Measurements from ENCODE around the gene CTTNBP2NL.

CTTNBP2NL gene

GRCh38 chr1:112509660-112510178, 113.7 kb downstream of the CTTNBP2NL start:
- no peaks in the 10 kb centered on the region for H3K9me3 ChIP-seq
- peaks cover 12 to 16% of the 10 kb centered on the region in 2 experiments for H3K4me1 ChIP-seq (ENCODE audit: control insufficient read depth in 1 of 2, insufficient read depth in 1 of 2, low read depth in 1 of 2, low read length in 1 of 2)
- H3K36me3 ChIP-seq: no peaks in the 10 kb centered on the region
- TF ChIP-seq, protein P1, sequence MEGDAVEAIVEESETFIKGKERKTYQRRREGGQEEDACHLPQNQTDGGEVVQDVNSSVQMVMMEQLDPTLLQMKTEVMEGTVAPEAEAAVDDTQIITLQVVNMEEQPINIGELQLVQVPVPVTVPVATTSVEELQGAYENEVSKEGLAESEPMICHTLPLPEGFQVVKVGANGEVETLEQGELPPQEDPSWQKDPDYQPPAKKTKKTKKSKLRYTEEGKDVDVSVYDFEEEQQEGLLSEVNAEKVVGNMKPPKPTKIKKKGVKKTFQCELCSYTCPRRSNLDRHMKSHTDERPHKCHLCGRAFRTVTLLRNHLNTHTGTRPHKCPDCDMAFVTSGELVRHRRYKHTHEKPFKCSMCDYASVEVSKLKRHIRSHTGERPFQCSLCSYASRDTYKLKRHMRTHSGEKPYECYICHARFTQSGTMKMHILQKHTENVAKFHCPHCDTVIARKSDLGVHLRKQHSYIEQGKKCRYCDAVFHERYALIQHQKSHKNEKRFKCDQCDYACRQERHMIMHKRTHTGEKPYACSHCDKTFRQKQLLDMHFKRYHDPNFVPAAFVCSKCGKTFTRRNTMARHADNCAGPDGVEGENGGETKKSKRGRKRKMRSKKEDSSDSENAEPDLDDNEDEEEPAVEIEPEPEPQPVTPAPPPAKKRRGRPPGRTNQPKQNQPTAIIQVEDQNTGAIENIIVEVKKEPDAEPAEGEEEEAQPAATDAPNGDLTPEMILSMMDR (IDR thresholded peaks at IDR 0.05): no peak
- peaks cover 100% of the 10 kb centered on the region for H3K27me3 ChIP-seq
- H3K27ac ChIP-seq: no peak overlapping the region
- no peak overlapping the region for H3K4me3 ChIP-seq (ENCODE audit: low read depth in 1 of 2, low read length in 1 of 2)

GRCh38 chr1:112510340-112510739, 114.3 kb downstream of the CTTNBP2NL start:
- peaks cover 12 to 16% of the 10 kb centered on the region in 2 experiments for H3K4me1 ChIP-seq (ENCODE audit: control insufficient read depth in 1 of 2, insufficient read depth in 1 of 2, low read depth in 1 of 2, low read length in 1 of 2)
- H3K27me3 ChIP-seq: peaks cover 95% of the 10 kb centered on the region
- no peaks in the 10 kb centered on the region for H3K9me3 ChIP-seq
- H3K36me3 ChIP-seq: no peaks in the 10 kb centered on the region
- TF ChIP-seq, protein P1 (IDR thresholded peaks at IDR 0.05): no peak
- no peak overlapping the region for H3K27ac ChIP-seq
- no peak overlapping the region for H3K4me3 ChIP-seq (ENCODE audit: low read depth in 1 of 2, low read length in 1 of 2)

All from neutrophil (primary cell).